GM12891 (cell line): ENCODE measurements around the gene CSF3.
"Not testable (repeated sequence)": the region's sequence is repeated elsewhere in the genome, so short reads cannot be mapped to it uniquely, and the experiment has no call there.

ENCODE experiments used
- PAX5 ChIP-seq: IDR thresholded peaks from 2 replicates; pipeline ENCODE4 v1.6.1; 2011; ENCODE audit warnings: low read length, moderate library complexity, mild to moderate bottlenecking; ENCODE audit not compliant: insufficient read depth, severe bottlenecking
- POLR2A ChIP-seq: IDR thresholded peaks from 2 replicates; pipeline ENCODE4 v1.6.1; 2011; ENCODE audit warnings: low read depth, low read length, control low read depth
- POLR2AphosphoS5 ChIP-seq: IDR thresholded peaks from 2 replicates; pipeline ENCODE4 v1.6.1; 2011; ENCODE audit warnings: low read depth, low read length, control low read depth
- TAF1 ChIP-seq: IDR thresholded peaks from 2 replicates; pipeline ENCODE4 v1.6.1; 2011; ENCODE audit warnings: low read depth, low read length, control low read depth

GRCh38 chr17:40010946-40011500, 4.2 kb upstream of the CSF3 start:
- TF ChIP-seq POLR2AphosphoS5, POLR2A, TAF1, PAX5: not testable (repeated sequence)
